ENCODE results near the gene MNT.

MNT gene

DNA sequence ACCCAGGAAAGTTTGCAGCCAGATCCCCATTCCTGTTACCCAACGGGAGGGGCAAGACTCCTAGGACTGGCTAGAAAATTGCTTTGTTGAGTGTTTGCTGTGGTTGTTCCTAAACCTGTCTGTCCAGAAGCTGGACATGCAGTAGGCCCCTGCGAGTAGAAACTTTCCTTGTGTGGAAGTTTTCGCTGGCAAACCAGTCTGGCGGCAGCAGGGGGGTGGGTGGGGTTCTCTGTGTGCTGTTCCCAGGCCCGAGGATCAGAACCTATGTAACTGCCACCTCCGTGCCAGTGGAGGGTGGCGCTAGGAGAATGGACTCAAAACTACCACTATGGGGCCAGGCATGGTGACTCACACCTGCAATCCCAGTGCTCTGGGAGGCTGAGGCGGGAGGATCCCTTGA, 54.4 kb downstream of the MNT start:
- TF ChIP-seq CTCF (IDR thresholded peaks at IDR 0.05; ENCODE audit: low read depth, low read length, missing control alignments): no peak
- no peak for DNase-seq (ENCODE audit: extremely low read depth, low read depth)
- no peak overlapping the region for H3K4me3 ChIP-seq (replicated peaks; ENCODE audit: low read depth, low read length)

- DNase-seq (ENCODE audit: extremely low read depth, low read depth): no peak
- no peak overlapping the region for H3K4me3 ChIP-seq (replicated peaks; ENCODE audit: low read depth, low read length)
- no peak for TF ChIP-seq CTCF (IDR thresholded peaks at IDR 0.05; ENCODE audit: low read depth, low read length, missing control alignments)
Measured at GRCh38 chr17:2344528-2344927, 56.3 kb downstream of the MNT start.

DNA sequence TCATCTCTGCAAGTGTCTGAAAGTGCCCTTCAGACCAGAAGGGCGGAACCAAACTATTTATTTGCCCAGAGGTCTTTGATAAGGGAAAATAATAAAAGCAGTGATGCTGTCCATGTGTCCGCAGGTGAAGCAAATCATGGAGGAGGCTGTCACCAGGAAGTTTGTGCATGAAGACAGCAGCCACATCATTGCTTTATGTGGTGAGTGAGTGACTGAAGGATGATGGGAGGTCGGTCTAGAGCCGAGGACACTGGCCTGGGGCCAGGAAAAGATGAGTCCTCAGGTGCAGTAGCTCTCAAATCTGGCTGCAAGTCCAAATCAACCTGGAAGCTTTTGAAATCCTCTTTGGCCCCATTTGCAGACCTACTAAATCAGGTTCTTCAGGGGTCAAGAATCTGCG, 57.4 kb downstream of the MNT start:
- TF ChIP-seq CTCF (IDR thresholded peaks at IDR 0.05; ENCODE audit: low read depth, low read length, missing control alignments): no peak
- H3K4me3 ChIP-seq (replicated peaks; ENCODE audit: low read depth, low read length): no peak overlapping the region
- no peak for DNase-seq (ENCODE audit: extremely low read depth, low read depth)

- no peak for DNase-seq (ENCODE audit: extremely low read depth, low read depth)
- no peak for TF ChIP-seq CTCF (IDR thresholded peaks at IDR 0.05; ENCODE audit: low read depth, low read length, missing control alignments)
- H3K4me3 ChIP-seq (replicated peaks; ENCODE audit: low read depth, low read length): peak overlapping the region; percentile 86
Measured at GRCh38 chr17:2338315-2338657, 62.6 kb downstream of the MNT start.

DNA sequence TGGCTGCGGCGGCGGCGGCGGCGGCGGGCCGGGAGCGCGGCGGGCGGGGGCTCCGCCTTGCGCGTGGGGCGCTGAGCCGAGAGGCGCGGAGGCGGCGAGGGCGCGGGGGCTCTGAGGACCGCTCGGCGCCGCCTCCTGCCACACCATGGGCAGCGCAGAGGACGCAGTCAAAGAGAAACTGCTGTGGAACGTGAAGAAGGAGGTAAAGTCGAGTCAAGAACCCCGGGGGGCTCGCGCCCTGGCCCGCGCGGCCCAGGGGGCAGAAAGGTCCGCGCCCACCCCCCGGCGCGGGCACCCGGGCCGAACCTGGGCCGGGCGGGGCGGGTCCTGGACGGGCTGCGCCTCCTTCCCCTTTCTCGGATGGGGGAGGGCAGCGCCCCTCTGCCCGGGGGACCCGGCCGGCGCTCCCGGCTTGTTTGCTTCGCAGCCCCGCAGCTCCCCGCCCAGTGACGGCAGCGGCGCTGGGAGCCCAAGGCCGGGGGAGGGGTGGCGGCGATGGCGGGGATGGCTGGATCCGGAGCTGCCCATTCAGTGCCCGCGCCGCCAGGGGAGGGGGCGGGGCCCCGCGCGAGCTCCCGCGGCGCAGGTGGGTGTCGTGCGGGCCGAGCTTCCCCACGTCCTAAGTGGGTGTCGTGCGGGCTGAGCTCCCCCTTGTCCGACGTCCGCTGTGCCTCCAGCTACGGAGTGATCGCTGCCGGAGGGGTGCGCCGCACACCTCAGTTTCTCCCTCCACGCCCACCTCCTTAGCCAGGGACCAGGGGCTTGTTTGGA, 63.1 kb downstream of the MNT start:
- no peak for TF ChIP-seq CTCF (IDR thresholded peaks at IDR 0.05; ENCODE audit: low read depth, low read length, missing control alignments)
- peak overlapping the region; percentile 86 for H3K4me3 ChIP-seq (replicated peaks; ENCODE audit: low read depth, low read length)
- no peak for DNase-seq (ENCODE audit: extremely low read depth, low read depth)

- TF ChIP-seq CTCF (IDR thresholded peaks at IDR 0.05; ENCODE audit: low read depth, low read length, missing control alignments): no peak
- H3K4me3 ChIP-seq (replicated peaks; ENCODE audit: low read depth, low read length): peak within 1 kb of the TSS; percentile 86
- no peak for DNase-seq (ENCODE audit: extremely low read depth, low read depth)
Measured at GRCh38 chr17:2336852-2337543, 63.9 kb downstream of the MNT start, which contains the start of gene SGSM2. TSS of gene SGSM2 (plus strand) at chr17:2337501. CDS start at chr17:2337689, 188 bp downstream.

Measured in HFF-Myc (cell line).